Thyroid gland (tissue), 4 donors: ENCODE measurements around the gene PPP1R3F.
"Not testable (repeated sequence)": the region's sequence is repeated elsewhere in the genome, so short reads cannot be mapped to it uniquely, and the experiment has no call there.

Experiments
- CTCF ChIP-seq, 6 experiments: fragments of 200-600 bp in 3 of 6; fragments of 450-650 bp in 3 of 6; sonication (generic) in 3 of 6; IDR thresholded peaks; one replicate each; pipeline ENCODE4 v1.5.1; 2016 to 2019; ENCODE audit warnings: antibody characterized with exemption in 6 of 6, mild to moderate bottlenecking in 2 of 6, inconsistent platforms in 1 of 6, moderate library complexity in 1 of 6
- POLR2A ChIP-seq, 2 donors: fragments of 450-650 bp; IDR thresholded peaks; one replicate each; pipeline ENCODE4 v1.6.1; 2017; ENCODE audit warnings: antibody characterized with exemption in 2 of 2, mild to moderate bottlenecking in 2 of 2, moderate library complexity in 1 of 2

DNA sequence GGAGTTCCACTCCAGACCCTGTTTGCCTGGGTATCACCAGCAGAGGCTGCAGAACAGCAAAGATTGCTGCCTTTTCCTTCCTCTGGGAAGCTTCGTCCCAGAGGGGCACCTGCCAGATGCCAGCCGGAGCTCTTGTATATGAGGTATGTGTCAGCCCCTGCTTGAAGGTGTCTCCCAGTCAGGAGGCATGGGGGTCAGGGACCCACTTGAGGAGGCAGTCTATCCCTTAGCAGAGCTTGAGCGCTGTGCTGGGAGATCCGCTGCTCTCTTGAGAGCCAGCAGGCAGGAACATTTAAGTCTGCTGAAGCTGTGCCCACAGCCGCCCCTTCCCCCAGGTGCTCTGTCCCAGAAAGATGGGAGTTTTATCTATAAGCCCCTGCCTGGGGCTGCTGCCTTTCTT lies 29.7 kb downstream of the PPP1R3F start:
- TF ChIP-seq CTCF, POLR2A (IDR thresholded peaks at IDR 0.05): not testable (repeated sequence)
